Activated CD4-positive, alpha-beta T cell treated with anti-CD3 and anti-CD28 coated beads for 4 hours (primary cell): Measurements from ENCODE around the gene ASB4.

Experiments
- DNase-seq, 2 donors: peaks; one replicate each; pipeline ENCODE4 v3.0.0-alpha.2; 2020

Gene ASB4

DNA sequence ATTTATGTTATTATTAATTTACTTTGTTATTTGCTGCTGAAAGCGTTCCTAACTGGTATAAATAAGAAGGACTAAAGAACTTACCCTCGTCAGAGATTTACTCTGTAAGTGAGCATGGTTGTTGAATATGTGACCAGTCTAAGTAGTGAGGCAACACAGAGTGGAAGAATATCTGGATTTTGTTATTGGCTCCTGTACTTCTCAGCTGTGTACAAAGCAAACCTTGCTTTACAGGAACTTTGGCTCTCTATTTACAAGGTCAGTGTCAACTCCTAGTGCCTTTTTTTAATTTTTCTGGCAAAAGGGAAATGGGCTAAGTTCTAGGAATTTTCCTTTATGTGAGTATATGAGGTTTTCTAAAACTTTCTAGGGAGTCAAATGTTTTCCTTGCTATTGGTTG, 74.9 kb downstream of the ASB4 start:
- no peak for DNase-seq

- DNase-seq = no peak
Observed at GRCh38 chr7:95569720-95570119, 84.0 kb downstream of the ASB4 start.

DNA sequence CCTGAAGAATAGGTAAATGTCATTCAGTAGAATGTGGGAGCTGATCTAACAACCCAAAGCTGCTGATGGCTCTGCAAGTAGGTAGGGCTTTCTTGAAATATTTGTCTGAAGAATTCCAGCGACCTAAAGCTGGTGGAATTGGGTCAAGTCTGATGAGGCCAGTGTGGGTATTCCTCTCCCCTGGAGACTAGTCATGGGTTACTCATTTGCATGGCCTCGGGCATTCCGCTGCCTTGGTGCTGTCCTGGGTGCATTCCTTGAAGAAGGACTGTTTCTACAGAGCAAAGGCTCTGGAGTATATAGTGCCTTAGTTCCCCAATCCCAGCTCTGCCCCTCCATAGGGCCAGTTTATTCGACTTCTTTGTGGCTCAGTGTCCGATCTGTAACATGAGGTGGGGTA, 91.4 kb downstream of the ASB4 start:
- DNase-seq = no peak

- no peak for DNase-seq
Observed at GRCh38 chr7:95578299-95578855, 92.6 kb downstream of the ASB4 start.

GRCh38 chr7:95579318-95579717, 93.6 kb downstream of the ASB4 start:
- no peak for DNase-seq

DNA sequence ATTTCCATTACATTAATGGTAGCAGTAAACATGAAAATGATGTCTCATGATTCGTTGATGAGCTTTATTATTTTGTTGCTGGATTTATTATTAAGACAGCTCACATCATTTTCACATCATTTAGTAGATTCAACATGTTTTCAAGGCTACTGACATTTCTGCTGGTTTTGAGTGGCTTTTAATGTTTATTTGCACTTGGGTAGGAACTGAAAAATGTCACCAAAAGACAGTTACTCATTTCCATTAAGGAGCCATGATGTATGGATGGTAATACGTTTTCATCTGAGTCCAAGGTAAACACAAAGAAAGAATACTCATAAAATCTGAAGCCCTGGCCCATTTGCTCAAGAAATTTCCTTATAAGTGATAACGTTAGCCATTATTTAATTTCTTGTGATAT, 95.7 kb downstream of the ASB4 start:
- no peak for DNase-seq

DNA sequence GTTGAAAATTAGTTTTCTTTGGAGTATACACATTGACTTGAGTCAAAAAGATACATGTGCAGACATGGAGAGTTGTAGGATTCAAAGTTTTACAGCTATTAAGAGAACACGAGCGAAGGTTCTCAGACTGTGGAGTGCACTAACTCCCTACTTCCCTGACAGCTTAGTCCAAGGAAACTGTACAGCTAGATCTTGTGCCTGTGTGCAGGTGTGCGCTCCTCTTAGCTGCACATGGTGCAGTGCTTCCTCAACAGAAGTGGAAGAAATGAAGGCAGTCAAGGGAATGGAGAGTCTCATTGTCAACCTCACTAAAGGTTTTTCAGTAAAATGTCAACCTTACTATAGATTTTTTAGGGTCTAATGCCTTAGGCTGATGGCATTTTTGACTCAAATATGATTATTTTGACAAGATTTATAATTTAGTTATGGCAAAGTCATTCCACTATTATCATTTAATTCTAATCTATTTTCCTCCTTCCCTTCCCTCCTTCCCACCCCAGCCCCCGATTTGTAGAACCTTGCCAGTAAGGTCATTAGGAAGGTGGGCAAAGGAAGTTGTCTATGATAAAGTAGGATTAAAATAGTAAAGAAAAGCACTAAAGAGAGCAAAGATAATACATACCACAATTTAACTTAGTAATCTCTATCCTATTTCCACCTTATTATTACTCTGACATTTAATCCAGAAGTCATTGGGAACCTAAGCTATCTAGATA, 97.0 kb downstream of the ASB4 start:
- no peak for DNase-seq

DNA sequence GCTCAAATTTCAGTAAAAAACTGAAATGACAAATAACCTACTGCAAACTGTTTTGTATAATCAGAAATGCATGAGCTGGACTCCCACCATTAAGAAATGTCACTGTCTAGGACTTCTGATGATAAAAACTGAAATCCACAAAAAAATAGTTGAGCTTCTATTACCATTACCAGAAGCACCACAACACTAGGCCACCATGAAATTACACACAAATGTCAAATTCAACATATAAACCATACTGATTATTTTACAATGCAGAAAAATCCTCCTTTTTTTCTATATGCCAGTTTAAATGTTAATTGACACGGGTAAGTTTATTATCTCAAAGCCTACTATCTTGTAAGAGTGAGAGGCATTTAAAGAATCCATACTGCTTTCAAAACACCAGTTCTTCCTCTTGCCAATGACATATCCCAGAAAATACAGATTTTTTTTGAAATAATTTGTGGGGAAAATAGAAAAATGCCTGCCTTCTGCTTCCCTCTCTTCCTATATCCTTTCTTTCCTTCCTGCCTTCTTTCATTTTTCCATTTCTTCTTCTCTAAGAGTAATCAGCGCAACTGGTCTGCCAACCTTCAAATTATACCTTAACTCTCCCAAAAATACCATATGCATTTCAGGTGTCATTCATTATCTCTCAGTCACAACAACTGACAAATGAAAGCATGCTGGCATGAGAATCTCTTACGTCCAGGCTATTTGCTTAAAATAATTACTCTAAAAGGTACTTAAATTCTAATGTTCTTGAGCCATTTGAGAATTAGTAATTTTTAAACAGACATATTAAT, 98.3 kb downstream of the ASB4 start:
- DNase-seq = no peak

- no peak for DNase-seq
Observed at GRCh38 chr7:95584769-95585425, 99.2 kb downstream of the ASB4 start.

GRCh38 chr7:95585426-95585789, 99.7 kb downstream of the ASB4 start:
- no peak for DNase-seq

DNA sequence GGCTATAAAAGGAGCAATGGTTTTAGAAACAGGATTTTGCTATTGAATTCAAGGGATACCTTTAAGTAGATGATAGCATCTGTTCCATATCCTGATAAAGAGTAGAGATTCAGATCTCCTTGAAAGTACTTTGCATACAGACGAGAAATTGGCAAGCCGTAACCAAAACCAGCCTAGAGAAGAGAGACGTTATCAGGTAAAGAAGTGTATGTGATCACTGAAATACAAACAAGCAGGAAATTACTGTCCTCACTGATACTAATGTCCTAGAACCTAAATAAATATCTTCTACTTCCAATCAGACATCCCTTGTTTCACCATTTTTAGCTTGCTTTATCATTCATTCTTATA, 101.2 kb downstream of the ASB4 start:
- DNase-seq = no peak

DNA sequence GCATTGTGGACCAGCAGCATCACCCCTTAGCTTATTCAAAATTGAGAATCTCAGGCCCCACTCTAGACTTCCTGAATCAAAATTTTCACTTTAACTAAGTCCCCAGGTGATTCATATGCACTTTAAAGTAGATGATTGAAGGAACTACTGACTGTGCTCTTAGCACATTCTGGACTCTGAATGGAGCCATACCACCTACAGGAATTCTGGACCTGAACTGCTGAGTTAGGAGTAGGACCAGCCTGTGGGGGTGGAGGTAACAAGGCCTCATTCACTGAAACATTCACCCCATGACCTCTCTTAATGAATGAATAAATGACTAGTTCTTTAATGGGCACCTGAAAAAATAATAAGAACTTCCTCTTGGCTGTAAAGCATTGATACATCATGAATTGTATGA, 103.3 kb downstream of the ASB4 start:
- no peak for DNase-seq

- DNase-seq = no peak
Observed at GRCh38 chr7:95589766-95590165, 104.0 kb downstream of the ASB4 start.
